Measurements from ENCODE around the gene SBF2.
"Not testable (repeated sequence)": the region's sequence is repeated elsewhere in the genome, so short reads cannot be mapped to it uniquely, and the experiment has no call there.

The SBF2 gene

GRCh38 chr11:10042699-10043098 is 251.3 kb downstream of the SBF2 start:
- H3K4me3 Mint-ChIP-seq = no peak overlapping the region
- H3K4me1 Mint-ChIP-seq (ENCODE audit: low read depth) = peaks cover 9% of the 10 kb centered on the region
- peaks cover 18% of the 10 kb centered on the region for H3K9me3 Mint-ChIP-seq
- peaks cover 32% of the 10 kb centered on the region for H3K36me3 Mint-ChIP-seq (ENCODE audit: low read depth)
- H3K27me3 Mint-ChIP-seq = no peaks in the 10 kb centered on the region
- H3K27ac Mint-ChIP-seq = no peak overlapping the region

DNA sequence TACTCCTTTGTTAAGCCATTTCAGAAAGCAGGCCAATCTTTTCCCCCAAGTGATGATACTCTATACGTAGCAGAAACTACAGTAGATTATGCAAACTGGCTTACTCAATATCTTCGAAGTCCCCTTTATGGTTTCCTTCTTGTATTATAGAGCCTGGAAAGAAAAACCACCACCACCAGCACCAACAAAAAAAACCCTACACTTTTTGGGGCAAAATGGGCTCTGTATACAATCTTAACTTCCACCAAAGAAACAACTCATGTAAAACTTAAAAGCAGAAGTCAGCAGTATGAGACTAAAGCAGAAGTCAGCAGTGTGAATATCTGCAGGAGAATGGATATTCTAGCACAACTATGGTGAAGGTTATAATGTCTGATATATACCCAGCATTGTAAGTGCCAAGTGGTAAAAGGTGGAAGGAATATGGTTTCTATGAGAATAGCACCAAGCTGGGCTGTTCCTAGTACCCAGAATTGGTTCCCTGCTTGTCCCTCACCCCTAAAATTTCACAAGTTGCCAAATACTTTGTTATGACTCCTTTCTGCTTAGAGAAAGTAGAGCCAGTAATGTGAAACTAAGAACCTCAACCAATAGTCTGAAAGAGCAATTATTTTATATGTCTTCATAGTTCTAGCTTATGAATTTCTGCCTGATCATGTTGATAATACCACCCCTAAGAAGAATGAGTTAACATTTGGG is 252.1 kb downstream of the SBF2 start:
- Mint-ChIP-seq H3K27ac (no peak overlapping the region), H3K36me3 (ENCODE audit: low read depth) (peaks cover 32% of the 10 kb centered on the region), H3K9me3 (peaks cover 14% of the 10 kb centered on the region), H3K27me3 (no peaks in the 10 kb centered on the region), H3K4me3 (no peak overlapping the region), H3K4me1 (ENCODE audit: low read depth) (peaks cover 9% of the 10 kb centered on the region)

GRCh38 chr11:10041332-10041731 is 252.7 kb downstream of the SBF2 start:
- Mint-ChIP-seq H3K27me3 (no peaks in the 10 kb centered on the region), H3K4me1 (ENCODE audit: low read depth) (peaks cover 9% of the 10 kb centered on the region), H3K9me3 (peaks cover 12% of the 10 kb centered on the region), H3K4me3 (no peak overlapping the region), H3K27ac (no peak overlapping the region), H3K36me3 (ENCODE audit: low read depth) (peaks cover 32% of the 10 kb centered on the region)

DNA sequence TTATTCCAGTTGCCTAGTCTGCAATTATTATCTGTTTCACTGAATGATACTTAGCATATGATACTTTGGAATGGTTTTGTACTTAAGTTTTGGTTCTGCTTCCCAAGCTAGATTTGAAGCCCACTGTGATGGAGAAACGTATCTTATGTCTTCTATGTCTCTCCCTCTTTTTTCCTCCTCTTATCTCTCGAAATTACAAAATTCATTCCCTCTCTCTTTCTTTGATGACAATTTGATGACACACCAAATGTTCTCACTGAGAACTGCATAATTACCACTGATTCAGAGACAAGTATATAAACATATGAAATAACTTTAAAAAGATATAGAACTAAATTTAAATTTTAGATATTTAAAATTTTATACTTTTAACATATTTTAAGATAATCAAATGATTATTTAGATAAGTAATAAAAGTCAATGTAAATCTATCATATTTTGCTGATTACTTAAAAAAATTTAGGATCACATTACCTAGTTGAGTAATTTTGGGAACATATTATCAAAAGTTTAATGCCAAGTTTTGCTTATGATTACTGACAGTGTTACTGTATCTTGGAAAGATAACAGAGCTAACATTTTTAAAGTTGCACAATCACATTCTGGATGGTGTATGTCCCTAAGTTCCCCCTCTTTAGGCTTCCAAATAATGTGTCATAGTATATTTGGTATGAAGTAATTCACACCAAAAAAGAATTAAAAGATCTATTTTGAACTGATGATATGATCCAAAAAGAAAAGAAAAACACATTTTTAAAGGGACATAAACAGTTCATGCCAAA is 255.3 kb downstream of the SBF2 start:
- Mint-ChIP-seq H3K27me3 (no peaks in the 10 kb centered on the region), H3K27ac (no peak overlapping the region), H3K9me3 (peaks cover 5% of the 10 kb centered on the region), H3K4me3 (no peak overlapping the region), H3K36me3 (ENCODE audit: low read depth) (peaks cover 29% of the 10 kb centered on the region), H3K4me1 (ENCODE audit: low read depth) (peaks cover 9% of the 10 kb centered on the region)

- H3K9me3 Mint-ChIP-seq; H3K27ac Mint-ChIP-seq; H3K4me1 Mint-ChIP-seq (ENCODE audit: low read depth); H3K4me3 Mint-ChIP-seq; H3K27me3 Mint-ChIP-seq; H3K36me3 Mint-ChIP-seq (ENCODE audit: low read depth): not testable (repeated sequence)
Observed at GRCh38 chr11:10035932-10036331, 258.1 kb downstream of the SBF2 start.

- no peaks in the 10 kb centered on the region for H3K4me1 Mint-ChIP-seq (ENCODE audit: low read depth)
Observed at GRCh38 chr11:10032935-10033334, 261.1 kb downstream of the SBF2 start.

GRCh38 chr11:10030122-10030490 is 263.9 kb downstream of the SBF2 start:
- Mint-ChIP-seq H3K9me3 (no peaks in the 10 kb centered on the region), H3K4me1 (ENCODE audit: low read depth) (no peaks in the 10 kb centered on the region), H3K36me3 (ENCODE audit: low read depth) (peaks cover 16% of the 10 kb centered on the region), H3K4me3 (no peak overlapping the region), H3K27ac (no peak overlapping the region), H3K27me3 (no peaks in the 10 kb centered on the region)

More at GRCh38 chr11:10032935-10033334, 261.1 kb downstream of the SBF2 start:
- no peak overlapping the region for H3K27ac Mint-ChIP-seq
- H3K36me3 Mint-ChIP-seq (ENCODE audit: low read depth) = peaks cover 3% of the 10 kb centered on the region
- no peaks in the 10 kb centered on the region for H3K9me3 Mint-ChIP-seq
- no peak overlapping the region for H3K4me3 Mint-ChIP-seq
- no peaks in the 10 kb centered on the region for H3K27me3 Mint-ChIP-seq

- Mint-ChIP-seq H3K4me1 (ENCODE audit: low read depth) (no peaks in the 10 kb centered on the region), H3K27me3 (no peaks in the 10 kb centered on the region), H3K36me3 (ENCODE audit: low read depth) (peaks cover 16% of the 10 kb centered on the region), H3K9me3 (no peaks in the 10 kb centered on the region), H3K4me3 (no peak overlapping the region), H3K27ac (no peak overlapping the region)
Observed at GRCh38 chr11:10029386-10030121, 264.5 kb downstream of the SBF2 start.

GRCh38 chr11:10026514-10026913 is 267.5 kb downstream of the SBF2 start:
- Mint-ChIP-seq H3K36me3 (ENCODE audit: low read depth) (peaks cover 16% of the 10 kb centered on the region), H3K27ac (no peak overlapping the region), H3K9me3 (no peaks in the 10 kb centered on the region), H3K4me3 (no peak overlapping the region), H3K27me3 (no peaks in the 10 kb centered on the region), H3K4me1 (ENCODE audit: low read depth) (peaks cover 6% of the 10 kb centered on the region)

DNA sequence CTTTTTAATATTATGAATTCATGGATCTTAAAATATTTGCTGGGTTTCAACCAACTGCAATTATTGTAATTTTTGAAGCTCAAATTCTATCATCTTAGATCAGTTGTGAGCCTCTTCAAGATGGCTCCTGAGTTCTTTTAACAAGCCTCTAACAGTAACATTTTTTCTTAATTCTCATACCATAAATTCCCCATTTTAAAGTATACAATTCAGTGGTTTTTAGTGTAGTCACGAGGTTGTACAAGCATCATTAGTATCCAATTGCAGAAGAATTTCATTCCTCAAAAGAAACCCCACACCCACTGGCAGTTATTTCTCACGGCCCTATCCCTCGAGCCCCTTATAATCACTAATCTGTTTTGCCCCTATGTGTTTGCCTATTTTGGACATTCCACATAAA is 270.8 kb downstream of the SBF2 start:
- H3K9me3 Mint-ChIP-seq = no peaks in the 10 kb centered on the region
- H3K4me3 Mint-ChIP-seq = no peak overlapping the region
- no peaks in the 10 kb centered on the region for H3K27me3 Mint-ChIP-seq
- H3K36me3 Mint-ChIP-seq (ENCODE audit: low read depth) = peaks cover 13% of the 10 kb centered on the region
- H3K4me1 Mint-ChIP-seq (ENCODE audit: low read depth) = peaks cover 12% of the 10 kb centered on the region
- H3K27ac Mint-ChIP-seq = no peak overlapping the region

DNA sequence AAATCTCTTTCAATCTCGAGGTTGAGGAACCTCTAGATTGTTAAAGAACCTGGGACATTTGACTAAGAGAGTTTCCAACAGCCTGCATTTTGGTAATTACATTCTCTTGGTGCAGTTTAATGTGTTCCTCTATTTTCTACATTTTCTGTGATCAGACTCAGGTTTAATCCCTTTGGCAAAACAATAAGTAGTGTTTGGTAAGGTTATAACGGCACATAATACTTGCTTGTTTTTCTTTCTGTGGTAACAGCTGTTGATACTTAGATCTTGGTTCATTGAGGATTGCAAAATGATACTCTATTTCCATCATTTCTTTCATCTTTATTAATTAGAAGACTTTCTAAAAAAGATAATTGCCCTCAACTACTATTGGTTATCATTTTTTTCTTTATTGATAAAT is 271.3 kb downstream of the SBF2 start:
- H3K4me3 Mint-ChIP-seq = no peak overlapping the region
- H3K27ac Mint-ChIP-seq = no peak overlapping the region
- no peaks in the 10 kb centered on the region for H3K27me3 Mint-ChIP-seq
- peaks cover 13% of the 10 kb centered on the region for H3K36me3 Mint-ChIP-seq (ENCODE audit: low read depth)
- H3K4me1 Mint-ChIP-seq (ENCODE audit: low read depth) = peaks cover 12% of the 10 kb centered on the region
- no peaks in the 10 kb centered on the region for H3K9me3 Mint-ChIP-seq

DNA sequence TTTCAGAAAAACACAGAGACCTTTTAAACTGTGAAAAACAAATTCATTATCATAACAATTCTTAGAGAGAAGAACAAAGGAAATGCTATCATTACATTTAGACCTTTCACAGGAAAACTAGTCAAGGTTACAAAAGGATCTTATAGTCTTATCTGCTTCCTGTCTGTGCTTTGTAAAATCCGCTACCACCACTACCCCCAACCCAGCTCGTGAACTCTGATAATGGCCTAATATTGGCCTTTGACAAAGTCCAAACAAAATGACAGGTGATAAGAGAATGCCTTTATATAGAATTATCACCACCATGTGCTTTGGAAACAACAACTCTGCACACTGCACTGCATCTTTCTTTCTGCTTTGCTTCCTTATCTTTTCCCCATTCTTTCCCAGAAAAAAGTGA is 272.5 kb downstream of the SBF2 start:
- no peak overlapping the region for H3K27ac Mint-ChIP-seq
- H3K4me3 Mint-ChIP-seq = no peak overlapping the region
- H3K4me1 Mint-ChIP-seq (ENCODE audit: low read depth) = peaks cover 12% of the 10 kb centered on the region
- no peaks in the 10 kb centered on the region for H3K27me3 Mint-ChIP-seq
- H3K36me3 Mint-ChIP-seq (ENCODE audit: low read depth) = peaks cover 7% of the 10 kb centered on the region
- H3K9me3 Mint-ChIP-seq = no peaks in the 10 kb centered on the region

- Mint-ChIP-seq H3K4me3 (no peak overlapping the region), H3K9me3 (peaks cover 4% of the 10 kb centered on the region), H3K27ac (no peak overlapping the region), H3K36me3 (ENCODE audit: low read depth) (peaks cover 4% of the 10 kb centered on the region), H3K4me1 (ENCODE audit: low read depth) (peaks cover 12% of the 10 kb centered on the region), H3K27me3 (no peaks in the 10 kb centered on the region)
Observed at GRCh38 chr11:10019906-10020682, 273.9 kb downstream of the SBF2 start.

DNA sequence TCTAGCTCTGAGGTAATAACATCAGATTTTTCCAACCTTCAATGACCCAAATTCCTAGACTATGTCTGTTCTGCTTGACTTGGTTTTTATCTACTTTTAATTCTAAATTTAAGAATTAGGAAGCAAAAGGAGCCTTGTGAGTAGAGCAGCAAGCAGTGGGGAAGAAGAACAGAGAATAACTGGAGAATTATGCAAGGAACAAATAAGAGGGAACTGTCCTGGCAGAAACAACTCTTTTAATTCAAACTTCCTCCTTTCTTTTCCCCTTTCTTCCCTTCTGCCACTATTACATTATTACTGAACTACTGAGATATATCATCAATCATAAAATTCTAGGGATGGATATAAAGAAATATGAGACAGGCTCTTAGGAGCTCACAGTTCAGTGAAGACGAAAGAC is 276.1 kb downstream of the SBF2 start:
- Mint-ChIP-seq H3K27ac (no peak overlapping the region), H3K4me1 (ENCODE audit: low read depth) (peaks cover 12% of the 10 kb centered on the region), H3K27me3 (no peaks in the 10 kb centered on the region), H3K4me3 (no peak overlapping the region), H3K36me3 (ENCODE audit: low read depth) (peaks cover 15% of the 10 kb centered on the region), H3K9me3 (peaks cover 15% of the 10 kb centered on the region)

Measured in stimulated activated naive CD8-positive, alpha-beta T cell treated with anti-CD3 and anti-CD28 coated beads, Interleukin-15, Interleukin-2, amounts not matched to agents 100 ng/mL and 50 ng/mL, for 24 hours (primary cell).